SK-N-MC (cell line): ENCODE measurements around the gene LTBP1.

Experiments used
- DNase-seq: peaks from one replicate; pipeline ENCODE4 v3.0.0-alpha.2; 2011; ENCODE audit warnings: low read depth, low spot score
- H3K27ac ChIP-seq: fragments of 200-600 bp; sonication (generic); 2 replicates; pipeline ENCODE4 v1.5.1; 2016; ENCODE audit warnings: mixed run types
- H3K36me3 ChIP-seq: fragments of 200-600 bp; sonication (generic); 2 replicates; pipeline ENCODE4 v1.6.1; 2017; ENCODE audit warnings: antibody characterized with exemption, low read length, mixed read lengths; ENCODE audit not compliant: insufficient read depth
- H3K4me3 ChIP-seq: fragments of 200-600 bp; sonication (generic); 2 replicates; pipeline ENCODE4 v1.5.1; 2016
- H3K9ac ChIP-seq: fragments of 200-600 bp; sonication (generic); 2 replicates; pipeline ENCODE4 v1.8.0; 2017; ENCODE audit warnings: mixed run types, mixed read lengths; ENCODE audit not compliant: insufficient read length
- H3K9me3 ChIP-seq: fragments of 200-600 bp; sonication (generic); 2 replicates; pipeline ENCODE4 v1.6.1; 2017; ENCODE audit warnings: low read depth, mild to moderate bottlenecking, antibody characterized with exemption, low read length, moderate library complexity, mixed read lengths
- EZH2 ChIP-seq: fragments of 200-600 bp; sonication (generic); IDR thresholded peaks from one replicate; pipeline ENCODE4 v1.6.1; 2017; ENCODE audit warnings: antibody characterized with exemption
- FOXP2 ChIP-seq: optimal IDR thresholded peaks from 2 replicates; pipeline ENCODE3; 2011; ENCODE audit warnings: mild to moderate bottlenecking, moderate library complexity; ENCODE audit not compliant: insufficient read depth; ENCODE audit errors: extremely low read length, control extremely low read depth
- POLR2AphosphoS5 ChIP-seq: IDR thresholded peaks from 2 replicates; pipeline ENCODE4 v1.6.1; 2012; ENCODE audit warnings: mild to moderate bottlenecking, low read depth, low read length, borderline replicate concordance

Gene LTBP1

GRCh38 chr2:32988525-32988924 lies 41.8 kb downstream of the LTBP1 start:
- TF ChIP-seq EZH2 (no peak), POLR2AphosphoS5 (no peak), FOXP2 (no peak)
- Histone ChIP-seq H3K9me3 (no peaks in the 10 kb centered on the region), H3K36me3 (no peaks in the 10 kb centered on the region), H3K27ac (no peak overlapping the region), H3K9ac (no peak overlapping the region), H3K4me3 (no peak overlapping the region)
- no peak for DNase-seq

DNA sequence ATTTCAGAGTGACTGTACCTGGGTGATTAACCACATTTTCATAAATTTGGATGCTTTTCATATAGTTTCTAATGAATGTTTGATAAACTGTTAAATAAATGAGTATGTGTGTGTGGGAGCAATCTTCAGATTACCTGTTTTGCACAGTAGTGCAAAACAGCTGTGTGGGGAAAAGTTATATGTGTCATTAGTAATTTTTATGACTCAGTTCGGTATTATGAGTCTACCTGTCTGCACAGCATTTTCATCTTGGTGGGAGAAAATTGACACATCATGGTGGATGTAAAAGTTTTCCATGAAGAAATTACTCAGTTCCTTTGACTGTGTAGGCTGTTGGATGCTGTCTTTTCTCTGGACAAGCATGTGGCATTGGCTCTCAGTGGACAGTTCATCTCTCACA lies 43.8 kb downstream of the LTBP1 start:
- Histone ChIP-seq H3K27ac (no peak overlapping the region), H3K36me3 (no peaks in the 10 kb centered on the region), H3K9ac (no peak overlapping the region), H3K9me3 (no peaks in the 10 kb centered on the region), H3K4me3 (no peak overlapping the region)
- no peak for TF ChIP-seq EZH2
- no peak for TF ChIP-seq POLR2AphosphoS5
- no peak for TF ChIP-seq FOXP2
- no peak for DNase-seq

DNA sequence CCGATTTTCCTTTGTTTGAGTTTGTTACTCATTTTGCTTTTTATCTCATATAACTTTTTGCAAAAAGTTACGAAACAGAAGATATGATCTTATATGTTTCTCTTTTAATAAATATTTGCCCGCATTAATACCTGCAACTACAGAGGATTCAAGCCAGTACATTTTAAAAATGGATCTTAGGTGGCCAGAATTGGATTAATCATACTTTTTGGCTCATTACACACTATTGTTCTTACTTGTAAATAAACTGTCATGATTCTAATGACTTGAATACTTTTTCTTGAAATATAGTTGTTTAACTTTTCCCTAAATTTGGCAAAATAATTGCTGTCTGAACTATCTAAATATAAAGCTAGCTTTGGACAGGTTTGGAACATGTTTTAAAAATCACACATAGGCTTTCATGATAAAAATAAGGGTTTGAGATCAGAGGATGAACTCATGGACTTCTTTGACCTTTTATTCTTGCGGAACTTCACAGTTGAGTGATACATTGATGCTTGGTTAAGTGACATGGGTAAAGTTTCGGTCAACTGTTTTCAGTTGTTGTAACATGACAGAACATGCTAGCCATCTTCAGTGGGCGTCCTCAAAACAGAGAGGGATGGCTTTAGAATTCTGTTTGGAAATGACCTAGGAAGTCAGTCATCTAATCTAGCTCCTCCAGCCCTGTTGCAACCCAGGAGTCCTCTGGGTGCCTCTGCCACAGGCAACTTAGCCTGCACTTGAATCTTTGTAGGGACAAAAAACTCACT lies 44.5 kb downstream of the LTBP1 start:
- DNase-seq, result no peak
- no peak for TF ChIP-seq EZH2
- no peak for TF ChIP-seq POLR2AphosphoS5
- TF ChIP-seq FOXP2, result no peak

DNA sequence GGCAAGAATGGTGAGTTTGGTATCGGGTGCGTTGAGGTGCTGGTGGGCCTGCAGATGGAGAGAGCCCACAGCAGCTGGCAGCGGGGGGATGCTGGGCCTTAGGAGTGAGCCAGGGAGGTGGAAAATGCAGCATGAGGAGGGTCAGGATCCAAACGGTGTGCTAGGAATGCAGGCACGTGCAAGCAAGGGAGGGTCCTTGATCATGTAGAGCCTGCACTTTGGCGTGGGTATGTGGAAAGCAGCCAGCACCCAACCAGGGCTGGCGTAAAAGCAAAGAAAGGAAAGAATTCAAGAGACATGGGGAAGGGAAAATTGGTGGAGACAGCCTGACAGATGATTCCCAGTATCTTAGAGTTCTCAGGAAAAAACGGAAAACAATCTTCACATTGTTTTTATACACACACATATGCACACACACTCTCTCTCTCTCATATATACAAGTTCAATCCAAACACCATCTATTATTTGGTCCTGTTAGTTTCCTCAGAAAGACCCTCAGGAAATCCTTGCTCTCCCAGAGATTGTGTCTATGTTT lies 46.3 kb downstream of the LTBP1 start:
- H3K9ac ChIP-seq, result no peak overlapping the region
- TF ChIP-seq FOXP2, result no peak
- TF ChIP-seq POLR2AphosphoS5, result no peak
- no peak for TF ChIP-seq EZH2

More for the DNA sequence above, 44.5 kb downstream of the LTBP1 start:
- Histone ChIP-seq H3K9ac (no peak overlapping the region), H3K4me3 (no peak overlapping the region), H3K27ac (no peak overlapping the region), H3K36me3 (no peaks in the 10 kb centered on the region), H3K9me3 (no peaks in the 10 kb centered on the region)

DNA sequence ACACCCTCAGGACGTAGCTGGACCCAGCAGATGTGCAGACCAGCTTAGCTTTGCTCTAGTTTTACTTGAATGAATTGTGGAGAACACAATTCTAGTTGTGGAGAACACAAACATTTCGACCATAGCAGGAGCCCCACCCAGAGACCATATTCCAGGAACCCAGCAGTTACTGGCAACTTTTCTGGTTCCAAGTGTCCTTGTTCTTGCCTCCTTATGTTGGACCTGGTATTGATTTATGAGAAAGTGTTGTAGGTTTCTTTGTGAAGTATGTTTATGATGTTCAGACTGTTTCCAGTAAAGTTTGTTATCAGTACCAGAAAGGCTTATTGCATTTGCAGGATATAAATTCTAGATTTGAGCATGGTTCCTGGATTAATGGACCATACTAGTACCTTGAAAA lies 51.0 kb downstream of the LTBP1 start:
- H3K4me3 ChIP-seq, result no peak overlapping the region
- H3K36me3 ChIP-seq, result no peaks in the 10 kb centered on the region
- TF ChIP-seq EZH2 (no peak), POLR2AphosphoS5 (no peak), FOXP2 (no peak)
- no peak overlapping the region for H3K27ac ChIP-seq
- DNase-seq, result no peak
- H3K9ac ChIP-seq, result no peak overlapping the region
- H3K9me3 ChIP-seq, result no peaks in the 10 kb centered on the region

More for the DNA sequence above, 46.3 kb downstream of the LTBP1 start:
- DNase-seq, result no peak
- no peak overlapping the region for H3K4me3 ChIP-seq
- H3K27ac ChIP-seq, result no peak overlapping the region
- H3K9me3 ChIP-seq, result no peaks in the 10 kb centered on the region
- H3K36me3 ChIP-seq, result no peaks in the 10 kb centered on the region

DNA sequence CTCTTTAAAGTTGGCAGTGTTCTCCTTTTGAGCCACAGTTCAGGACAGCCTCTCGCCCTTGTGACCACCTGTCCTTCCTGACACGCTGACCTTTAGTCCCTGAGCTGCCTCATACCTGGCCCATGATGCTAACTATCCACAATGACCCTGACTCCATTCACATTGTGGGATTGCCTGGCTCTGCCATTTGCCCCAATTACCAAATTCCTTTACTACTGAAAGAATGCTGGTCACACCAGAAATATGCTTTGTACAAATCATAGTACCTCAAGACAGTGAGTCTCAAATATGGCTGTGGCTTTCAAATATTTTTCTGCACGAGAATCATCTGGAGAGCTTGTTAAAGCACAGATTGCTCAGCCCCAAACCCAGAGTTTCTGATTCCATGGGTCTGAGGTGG lies 54.2 kb downstream of the LTBP1 start:
- Histone ChIP-seq H3K9me3 (no peaks in the 10 kb centered on the region), H3K36me3 (no peaks in the 10 kb centered on the region), H3K4me3 (no peak overlapping the region), H3K9ac (no peak overlapping the region), H3K27ac (no peak overlapping the region)
- no peak for DNase-seq
- TF ChIP-seq POLR2AphosphoS5, result no peak
- TF ChIP-seq EZH2, result no peak
- TF ChIP-seq FOXP2, result no peak

DNA sequence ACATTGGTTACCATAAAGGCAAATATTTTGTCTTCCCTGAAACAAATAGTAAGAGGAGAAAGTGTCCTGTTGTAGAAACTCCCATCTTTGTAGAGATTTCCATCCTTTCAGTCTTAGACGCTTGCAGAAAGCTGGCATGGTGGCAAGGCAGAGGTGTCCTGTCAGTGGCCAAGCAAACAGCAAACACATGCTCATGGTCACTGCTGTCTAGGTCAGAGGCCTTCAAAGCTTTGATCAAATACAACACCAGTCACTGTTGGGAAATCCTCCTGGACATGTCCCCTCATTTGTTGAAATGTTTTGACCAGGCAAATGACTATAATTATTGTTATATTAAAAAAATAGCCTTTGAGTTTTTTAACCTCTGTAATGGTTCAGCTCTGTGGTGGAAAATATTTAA lies 55.1 kb downstream of the LTBP1 start:
- Histone ChIP-seq H3K27ac (no peak overlapping the region), H3K9me3 (no peaks in the 10 kb centered on the region), H3K36me3 (no peaks in the 10 kb centered on the region), H3K9ac (no peak overlapping the region), H3K4me3 (no peak overlapping the region)
- no peak for TF ChIP-seq FOXP2
- no peak for TF ChIP-seq POLR2AphosphoS5
- no peak for TF ChIP-seq EZH2
- no peak for DNase-seq

DNA sequence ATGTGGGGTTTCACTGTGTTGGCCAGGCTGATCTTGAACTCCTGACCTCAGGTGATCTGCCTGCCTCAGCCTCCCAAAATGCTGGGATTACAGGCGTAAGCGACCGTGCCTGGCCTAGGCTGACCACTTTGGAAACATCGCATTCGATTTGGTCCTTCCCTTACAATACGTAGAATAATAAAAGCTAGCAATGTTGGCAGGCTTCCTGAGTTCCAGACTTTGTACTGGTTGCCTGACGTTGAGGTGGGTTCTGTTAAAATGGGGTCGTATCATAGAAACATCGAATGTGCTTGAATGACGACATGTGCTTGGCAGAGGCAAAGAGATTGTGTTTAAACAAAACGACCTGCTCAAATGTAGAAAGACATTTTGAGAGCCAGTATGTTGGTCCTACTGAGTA lies 56.1 kb downstream of the LTBP1 start:
- no peaks in the 10 kb centered on the region for H3K36me3 ChIP-seq
- no peak for TF ChIP-seq POLR2AphosphoS5
- no peak for TF ChIP-seq EZH2
- H3K9ac ChIP-seq, result no peak overlapping the region

DNA sequence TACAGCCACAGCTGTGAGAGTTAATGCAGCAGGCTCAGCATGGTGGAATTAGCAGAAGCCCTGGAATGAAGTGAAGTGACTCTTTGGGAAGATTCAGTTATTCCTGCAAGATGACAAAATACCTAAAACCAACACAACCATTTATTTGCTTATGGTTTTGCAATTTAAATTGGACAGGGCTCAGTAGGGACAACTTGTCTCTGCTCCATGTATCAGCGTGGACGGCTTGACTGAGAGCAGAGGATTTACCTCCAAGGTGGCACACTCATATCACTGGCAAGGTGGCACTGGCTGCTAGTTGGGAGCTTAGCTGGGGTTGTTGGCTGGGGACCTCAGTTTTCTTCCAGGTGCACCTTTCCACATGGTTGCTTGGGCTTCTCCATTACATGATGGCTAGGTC lies 58.3 kb downstream of the LTBP1 start:
- H3K4me3 ChIP-seq, result no peak overlapping the region
- H3K9me3 ChIP-seq, result no peaks in the 10 kb centered on the region
- no peak for DNase-seq
- no peaks in the 10 kb centered on the region for H3K36me3 ChIP-seq
- H3K9ac ChIP-seq, result no peak overlapping the region
- H3K27ac ChIP-seq, result no peak overlapping the region
- TF ChIP-seq EZH2 (no peak), FOXP2 (no peak), POLR2AphosphoS5 (no peak)

More for the DNA sequence above, 56.1 kb downstream of the LTBP1 start:
- no peak for DNase-seq
- H3K4me3 ChIP-seq, result no peak overlapping the region
- no peak overlapping the region for H3K27ac ChIP-seq
- no peaks in the 10 kb centered on the region for H3K9me3 ChIP-seq
